ENCODE measurements around the gene RFNG.

The RFNG gene

DNA sequence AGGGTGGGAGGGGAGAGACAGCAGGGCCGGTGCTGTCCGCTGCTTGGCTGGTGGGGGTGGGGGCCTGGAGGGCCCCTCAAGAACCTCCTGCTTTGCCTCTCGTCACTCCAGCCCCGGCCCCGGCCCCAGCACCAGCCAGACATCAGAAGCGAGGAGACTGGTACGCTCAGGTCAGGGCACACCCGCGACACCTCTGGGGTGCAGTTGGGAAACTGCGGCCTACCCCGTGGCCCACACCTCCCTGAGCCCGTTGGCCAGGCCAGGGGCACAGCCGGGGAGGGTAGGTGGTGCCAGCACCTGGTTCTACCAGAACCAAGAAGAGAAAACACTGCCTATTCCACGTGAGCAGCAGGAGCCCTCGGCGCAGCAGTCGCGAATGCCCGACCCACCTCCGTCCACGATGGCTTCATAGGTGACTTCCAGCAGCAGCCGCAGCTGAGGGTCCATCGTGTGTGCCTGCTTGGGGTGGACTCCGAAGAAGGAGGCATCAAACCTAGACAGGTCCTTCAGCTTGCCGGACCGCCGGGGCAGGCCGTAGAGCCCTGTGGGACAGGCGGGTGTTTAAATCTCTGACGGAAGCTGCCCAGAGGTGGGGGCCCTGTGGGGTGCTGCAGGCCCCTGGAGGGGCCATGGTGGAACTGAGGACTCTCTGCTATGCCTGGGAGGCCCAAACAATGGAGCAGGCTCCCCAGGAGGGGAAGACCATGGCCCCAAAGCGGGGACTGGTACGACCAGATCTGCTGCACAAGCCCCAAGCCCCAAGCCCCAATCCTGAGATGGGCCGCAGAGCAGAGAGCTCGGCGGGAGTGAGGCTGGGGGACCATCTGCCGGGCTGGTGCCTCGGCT, 43.5 kb upstream of the RFNG start:
- H3K36me3 Mint-ChIP-seq (ENCODE audit: insufficient read depth) = peaks cover 10% of the 10 kb centered on the region
- H3K4me3 Mint-ChIP-seq = no peak overlapping the region
- DNase-seq (ENCODE audit: low spot score in 2 of 2) (no peak), ATAC-seq (replicated peaks; ENCODE audit: extremely low read depth, poor library complexity, severe bottlenecking) (no peak)
- peaks cover 7% of the 10 kb centered on the region for H3K4me1 Mint-ChIP-seq
- H3K9me3 Mint-ChIP-seq = no peaks in the 10 kb centered on the region
- H3K27ac Mint-ChIP-seq (ENCODE audit: low read depth) = no peak overlapping the region
- no peaks in the 10 kb centered on the region for H3K27me3 Mint-ChIP-seq

- ATAC-seq (replicated peaks; ENCODE audit: extremely low read depth, poor library complexity, severe bottlenecking) = no peak
- Mint-ChIP-seq H3K9me3 (no peaks in the 10 kb centered on the region), H3K4me3 (no peak overlapping the region)
Measured at GRCh38 chr17:82092995-82093751, 41.6 kb upstream of the RFNG start.

DNA sequence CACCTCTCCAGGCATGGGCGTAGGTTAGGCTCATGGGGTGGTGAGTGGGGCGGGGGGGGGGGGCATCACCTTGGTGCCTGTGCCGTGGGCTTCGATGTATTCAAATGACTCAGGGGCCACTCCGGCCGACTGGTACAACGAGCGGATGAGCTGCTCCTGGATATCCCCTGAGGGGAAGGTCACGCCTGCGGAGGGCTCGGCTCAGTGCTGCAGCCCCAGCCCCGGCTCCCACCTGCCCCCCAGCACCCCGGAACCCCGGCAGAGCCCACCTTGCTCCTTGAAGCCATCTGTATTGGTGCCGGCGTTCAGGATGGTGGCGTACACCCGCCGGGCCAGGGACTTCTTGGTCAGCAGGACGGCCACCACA, 41.0 kb upstream of the RFNG start:
- DNase-seq (ENCODE audit: low spot score in 2 of 2) (no peak), ATAC-seq (replicated peaks; ENCODE audit: extremely low read depth, poor library complexity, severe bottlenecking) (no peak)
- Mint-ChIP-seq H3K4me3 (no peak overlapping the region), H3K9me3 (no peaks in the 10 kb centered on the region), H3K27me3 (no peaks in the 10 kb centered on the region), H3K4me1 (no peaks in the 10 kb centered on the region), H3K27ac (ENCODE audit: low read depth) (no peak overlapping the region), H3K36me3 (ENCODE audit: insufficient read depth) (peaks cover 14% of the 10 kb centered on the region)

More at GRCh38 chr17:82092995-82093751, 41.6 kb upstream of the RFNG start:
- Mint-ChIP-seq H3K4me1 (no peaks in the 10 kb centered on the region), H3K27ac (ENCODE audit: low read depth) (no peak overlapping the region), H3K36me3 (ENCODE audit: insufficient read depth) (peaks cover 13% of the 10 kb centered on the region), H3K27me3 (no peaks in the 10 kb centered on the region)
- DNase-seq (ENCODE audit: low spot score in 2 of 2) = no peak

GRCh38 chr17:82092094-82092586, 40.5 kb upstream of the RFNG start:
- H3K36me3 Mint-ChIP-seq (ENCODE audit: insufficient read depth) = peaks cover 14% of the 10 kb centered on the region
- no peaks in the 10 kb centered on the region for H3K27me3 Mint-ChIP-seq
- no peak for ATAC-seq (replicated peaks; ENCODE audit: extremely low read depth, poor library complexity, severe bottlenecking)
- H3K9me3 Mint-ChIP-seq = no peaks in the 10 kb centered on the region
- no peaks in the 10 kb centered on the region for H3K4me1 Mint-ChIP-seq
- no peak overlapping the region for H3K4me3 Mint-ChIP-seq
- no peak overlapping the region for H3K27ac Mint-ChIP-seq (ENCODE audit: low read depth)
- no peak for DNase-seq (ENCODE audit: low spot score in 2 of 2)

DNA sequence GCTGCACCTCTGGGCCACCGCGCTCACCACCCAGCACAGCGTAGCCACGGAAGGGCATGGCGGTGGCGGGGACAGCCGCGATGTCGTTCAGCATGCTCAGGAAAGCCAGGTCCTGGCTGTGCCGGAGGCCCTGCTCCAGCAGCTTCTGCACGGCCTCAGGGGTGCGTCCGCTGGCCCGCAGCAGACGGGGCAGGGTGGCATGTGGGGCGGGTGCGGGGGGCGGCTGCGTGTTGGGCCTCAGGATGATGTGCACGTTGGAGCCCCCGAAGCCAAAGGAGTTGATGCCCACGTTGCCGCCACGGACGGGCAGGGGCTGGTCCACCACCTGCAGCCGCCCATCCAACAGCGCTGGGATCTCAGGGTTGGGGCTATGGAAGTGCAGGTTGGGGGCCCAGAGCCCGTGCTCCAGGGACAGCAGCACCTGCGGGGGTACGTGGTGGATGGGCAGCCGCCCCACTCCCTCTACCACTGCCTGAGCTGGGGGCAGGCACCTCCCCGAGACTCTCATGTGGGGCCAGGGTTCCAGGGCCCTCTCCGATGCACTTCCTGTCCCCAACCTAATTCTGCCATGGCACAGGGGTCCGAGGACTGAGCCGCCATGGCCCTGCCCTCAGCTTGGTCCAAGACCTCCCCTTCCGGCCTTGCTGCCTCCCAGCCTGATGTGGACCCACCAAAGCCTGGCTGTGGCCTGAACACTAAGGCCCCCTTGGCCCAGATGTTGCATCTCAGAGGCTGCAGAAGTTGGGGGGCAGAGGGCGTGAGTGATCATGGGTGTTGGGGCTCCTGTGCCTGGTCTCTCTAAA, 39.9 kb upstream of the RFNG start:
- H3K4me3 Mint-ChIP-seq = no peak overlapping the region
- H3K9me3 Mint-ChIP-seq = no peaks in the 10 kb centered on the region
- H3K4me1 Mint-ChIP-seq = no peaks in the 10 kb centered on the region
- no peaks in the 10 kb centered on the region for H3K27me3 Mint-ChIP-seq
- H3K36me3 Mint-ChIP-seq (ENCODE audit: insufficient read depth) = peaks cover 17% of the 10 kb centered on the region
- no peak for DNase-seq (ENCODE audit: low spot score in 2 of 2)
- no peak for ATAC-seq (replicated peaks; ENCODE audit: extremely low read depth, poor library complexity, severe bottlenecking)
- no peak overlapping the region for H3K27ac Mint-ChIP-seq (ENCODE audit: low read depth)

DNA sequence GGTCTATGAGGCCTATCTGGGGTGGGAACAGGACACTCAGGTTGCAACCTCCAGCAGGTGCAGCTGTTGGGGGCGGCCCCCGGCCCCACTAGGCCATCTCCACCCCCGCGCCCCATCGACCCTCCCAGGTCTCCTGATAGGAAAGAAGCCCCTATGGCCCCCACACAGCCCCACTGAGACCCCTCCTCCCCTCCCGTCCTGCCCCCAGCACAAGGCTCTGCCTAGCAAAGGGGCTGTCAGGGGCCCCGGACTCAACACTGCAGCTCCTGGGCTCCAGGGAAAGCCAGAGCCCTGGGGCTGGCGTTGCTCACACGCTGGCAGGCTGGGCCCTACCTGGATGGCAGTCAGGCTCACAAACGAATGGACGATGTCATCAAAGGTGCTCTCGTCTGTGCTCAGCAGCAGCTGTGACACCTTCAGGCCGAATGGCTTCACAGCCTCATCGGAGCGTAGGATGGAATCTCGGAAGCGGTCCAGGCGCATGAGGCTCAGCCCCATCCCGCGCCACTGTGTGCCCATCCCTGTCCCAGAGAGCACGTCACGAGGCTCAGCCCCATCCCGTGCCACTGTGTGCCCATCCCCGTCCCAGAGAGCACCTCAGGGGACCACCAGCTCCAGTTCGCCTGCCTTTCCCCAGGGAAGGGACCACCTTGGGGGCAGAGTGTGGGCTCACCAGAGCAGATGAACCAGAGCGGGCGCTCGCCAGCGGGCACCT, 39.1 kb upstream of the RFNG start:
- H3K27me3 Mint-ChIP-seq = no peaks in the 10 kb centered on the region
- H3K9me3 Mint-ChIP-seq = no peaks in the 10 kb centered on the region
- ATAC-seq (replicated peaks; ENCODE audit: extremely low read depth, poor library complexity, severe bottlenecking) = no peak
- peaks cover 17% of the 10 kb centered on the region for H3K36me3 Mint-ChIP-seq (ENCODE audit: insufficient read depth)
- no peaks in the 10 kb centered on the region for H3K4me1 Mint-ChIP-seq
- H3K4me3 Mint-ChIP-seq = no peak overlapping the region
- DNase-seq (ENCODE audit: low spot score in 2 of 2) = no peak
- H3K27ac Mint-ChIP-seq (ENCODE audit: low read depth) = no peak overlapping the region

DNA sequence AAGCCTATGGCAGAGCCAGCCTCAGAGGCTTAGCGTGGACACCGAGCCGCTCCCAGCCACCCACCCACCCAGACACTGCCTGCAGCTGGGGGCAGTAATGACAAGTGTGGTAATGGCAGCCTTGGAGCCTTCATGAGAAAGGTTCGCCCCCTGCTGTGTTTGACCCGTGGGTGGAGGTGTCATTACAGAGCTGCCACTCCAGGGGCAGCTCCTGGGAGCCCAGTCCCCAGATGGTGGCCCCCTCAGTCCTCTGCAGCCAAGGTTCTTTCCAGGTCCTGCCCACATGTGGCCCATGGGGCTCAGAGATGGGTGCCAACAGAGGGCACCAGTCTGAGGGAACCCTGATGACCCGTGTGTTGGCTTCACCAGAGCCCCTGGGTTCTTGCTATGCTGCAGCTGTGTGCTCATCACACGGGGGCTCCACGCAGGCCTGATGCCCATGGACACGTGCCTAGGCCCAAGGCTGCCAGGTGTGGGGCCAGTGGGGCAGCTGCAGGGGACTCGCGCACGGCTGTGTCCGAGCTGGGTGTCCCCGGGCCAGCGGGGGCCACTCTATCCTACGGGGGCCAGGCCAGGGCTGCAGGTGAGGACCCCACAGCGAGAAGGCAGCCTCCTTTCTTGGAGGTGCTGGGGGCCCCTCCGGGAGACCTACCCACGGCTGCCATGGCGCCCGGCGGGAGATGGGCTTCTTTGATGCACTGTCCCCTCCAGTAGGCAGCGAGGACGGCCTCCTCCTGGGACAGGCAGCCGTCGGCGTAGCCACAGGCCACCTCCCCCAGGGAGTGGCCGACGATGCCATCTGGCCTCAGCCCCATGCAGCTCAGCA, 38.3 kb upstream of the RFNG start:
- no peak overlapping the region for H3K27ac Mint-ChIP-seq (ENCODE audit: low read depth)
- no peaks in the 10 kb centered on the region for H3K9me3 Mint-ChIP-seq
- no peaks in the 10 kb centered on the region for H3K27me3 Mint-ChIP-seq
- DNase-seq (ENCODE audit: low spot score in 2 of 2) (no peak), ATAC-seq (replicated peaks; ENCODE audit: extremely low read depth, poor library complexity, severe bottlenecking) (no peak)
- H3K36me3 Mint-ChIP-seq (ENCODE audit: insufficient read depth) = peaks cover 19% of the 10 kb centered on the region
- no peaks in the 10 kb centered on the region for H3K4me1 Mint-ChIP-seq
- no peak overlapping the region for H3K4me3 Mint-ChIP-seq

DNA sequence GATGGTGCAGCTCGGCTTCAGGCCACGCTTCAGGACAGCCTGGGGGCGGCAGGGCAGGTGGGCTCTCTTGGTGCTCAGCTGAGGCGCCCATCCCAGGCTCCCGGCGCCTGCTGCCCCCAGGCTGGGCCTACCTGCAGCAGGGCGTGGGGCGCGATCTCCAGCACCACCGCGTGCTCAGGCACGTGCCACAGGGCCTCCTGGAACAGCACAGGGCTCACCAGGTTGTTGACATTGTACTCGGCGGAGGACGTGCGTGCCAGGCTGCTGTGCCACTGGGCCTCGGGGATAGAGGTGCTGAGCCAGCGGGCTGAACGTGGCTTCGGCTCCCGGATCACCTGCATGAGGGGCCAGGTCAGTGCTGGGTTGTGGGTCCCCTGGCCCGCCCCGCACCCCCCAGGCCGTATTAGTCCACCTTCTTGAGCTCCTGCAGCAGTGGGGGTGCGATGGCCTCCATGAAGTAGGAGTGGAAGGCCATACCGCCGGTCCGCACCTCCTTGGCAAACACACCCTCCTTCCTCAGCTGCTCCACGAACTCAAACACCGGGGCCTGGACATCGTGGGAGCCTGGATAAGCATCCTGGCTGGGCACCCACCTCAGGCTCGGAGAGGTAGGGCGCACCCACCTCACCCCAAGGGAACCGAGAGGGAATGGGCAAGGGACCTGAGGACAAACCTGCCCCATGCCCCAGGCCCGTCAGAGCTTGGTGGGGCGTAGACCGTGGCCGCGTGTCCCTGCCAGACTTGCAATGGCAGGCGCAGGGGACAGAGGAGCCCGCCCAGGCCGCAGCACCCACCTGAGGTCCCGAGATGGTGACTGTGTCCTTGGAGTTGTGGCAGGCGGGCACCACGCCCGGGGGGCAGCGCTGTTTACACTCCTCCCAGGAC, 37.5 kb upstream of the RFNG start:
- Mint-ChIP-seq H3K27ac (ENCODE audit: low read depth) (no peak overlapping the region), H3K36me3 (ENCODE audit: insufficient read depth) (peaks cover 20% of the 10 kb centered on the region)
- DNase-seq (ENCODE audit: low spot score in 2 of 2) = no peak

GRCh38 chr17:82087961-82088837, 36.6 kb upstream of the RFNG start:
- H3K27ac Mint-ChIP-seq (ENCODE audit: low read depth) = no peak overlapping the region
- DNase-seq (ENCODE audit: low spot score in 2 of 2) (no peak), ATAC-seq (replicated peaks; ENCODE audit: extremely low read depth, poor library complexity, severe bottlenecking) (no peak)
- H3K27me3 Mint-ChIP-seq = no peaks in the 10 kb centered on the region
- H3K36me3 Mint-ChIP-seq (ENCODE audit: insufficient read depth) = peaks cover 26% of the 10 kb centered on the region
- H3K9me3 Mint-ChIP-seq = no peaks in the 10 kb centered on the region
- no peaks in the 10 kb centered on the region for H3K4me1 Mint-ChIP-seq
- no peak overlapping the region for H3K4me3 Mint-ChIP-seq

More for the DNA sequence above, 37.5 kb upstream of the RFNG start:
- Mint-ChIP-seq H3K4me3 (no peak overlapping the region), H3K27me3 (no peaks in the 10 kb centered on the region), H3K4me1 (no peaks in the 10 kb centered on the region), H3K9me3 (no peaks in the 10 kb centered on the region)
- no peak for ATAC-seq (replicated peaks; ENCODE audit: extremely low read depth, poor library complexity, severe bottlenecking)
